Endothelial cell of umbilical vein (primary cell): ENCODE data around the gene ATP6V1G3. TPM values are rescaled to one million over a fixed set of nuclear protein-coding genes. Genes with fewer than 3 reads are reported as not detected.

Experiments
- BruUV-seq: library from RNA; stranded (reverse); fragments of 400-500 nt; replicated peaks from 2 replicates; lab custom pipeline; 2021; lab: Mats Ljungman, UMichigan
- CTCF ChIA-PET: fragments of 300-600, 350-600 bp; sonication (Branson Sonifier 250); formaldehyde crosslinking; loops from one replicate; lab custom pipeline; 2021; ENCODE audit warnings: antibody characterized with exemption, inconsistent platforms; lab: Charles Lee
- POLR2A ChIA-PET: fragments of 300-600, 350-600 bp; sonication (Branson Sonifier 250); formaldehyde crosslinking; loops from one replicate; lab custom pipeline; 2021; ENCODE audit warnings: antibody characterized with exemption, inconsistent platforms; lab: Charles Lee
- DNase-seq: peaks from one replicate; pipeline ENCODE4 v3.0.0-alpha.2; 2011; ENCODE audit warnings: low read depth, low spot score
- FAIRE-seq: peaks from 2 replicates; lab custom pipeline; 2011; peaks lifted over from hg19 to GRCh38; lab: Jason Lieb, UNC
- H2AFZ ChIP-seq: 2 replicates; pipeline ENCODE4 v1.6.0; 2012; ENCODE audit warnings: low read depth, low read length, control low read depth, inconsistent platforms
- H3K27ac ChIP-seq: 2 replicates; pipeline ENCODE4 v1.5.1; 2011; ENCODE audit warnings: low read depth, mild to moderate bottlenecking, control low read depth, low read length, moderate library complexity; ENCODE audit not compliant: insufficient read depth
- H3K27me3 ChIP-seq, 2 experiments: 2 replicates each; pipeline versions ENCODE4 v1.6.0 to v1.6.1; 2011; ENCODE audit warnings: low read length in 2 of 2, mixed read lengths in 1 of 2; ENCODE audit not compliant: control insufficient read depth in 2 of 2, insufficient read depth in 2 of 2
- H3K36me3 ChIP-seq, 2 experiments: 2 replicates in 1 of 2; 3 replicates in 1 of 2; pipeline ENCODE4 v1.5.1; 2011; ENCODE audit warnings: low read length in 2 of 2, mild to moderate bottlenecking in 1 of 2, moderate library complexity in 1 of 2; ENCODE audit not compliant: control insufficient read depth in 2 of 2, insufficient read depth in 2 of 2; ENCODE audit errors: extremely low read depth in 1 of 2
- H3K4me1 ChIP-seq: 3 replicates; pipeline ENCODE4 v1.5.1; 2011; ENCODE audit warnings: mild to moderate bottlenecking, low read length; ENCODE audit not compliant: control insufficient read depth, insufficient read depth; ENCODE audit errors: extremely low read depth
- H3K4me2 ChIP-seq: 2 replicates; pipeline ENCODE4 v1.6.1; 2011; ENCODE audit warnings: low read length, control low read depth, mixed read lengths; ENCODE audit not compliant: insufficient read depth
- H3K4me3 ChIP-seq, 3 experiments: fragments of 200-600 bp in 1 of 3; sonication (generic), shearing (Covaris generic) in 1 of 3; replicated peaks in 1 of 3; 2 replicates each; pipeline ENCODE4 v1.5.1; 2011 to 2016; ENCODE audit warnings: control low read depth in 3 of 3, low read length in 3 of 3, mild to moderate bottlenecking in 2 of 3, inconsistent platforms in 1 of 3, low read depth in 1 of 3, moderate library complexity in 1 of 3; ENCODE audit not compliant: insufficient read depth in 1 of 3
- H3K79me2 ChIP-seq: 2 replicates; pipeline ENCODE4 v1.6.0; 2012; ENCODE audit warnings: low read length, inconsistent platforms; ENCODE audit not compliant: control insufficient read depth, insufficient read depth
- H3K9ac ChIP-seq: replicated peaks from 2 replicates; pipeline ENCODE3; 2011; ENCODE audit warnings: low read length, control low read depth; ENCODE audit not compliant: insufficient read depth; ENCODE audit errors: extremely low read depth
- H3K9me1 ChIP-seq: replicated peaks from 3 replicates; pipeline ENCODE4 v1.6.0; 2011; ENCODE audit warnings: mild to moderate bottlenecking, low read length; ENCODE audit not compliant: control insufficient read depth, insufficient read depth; ENCODE audit errors: extremely low read depth
- H3K9me3 ChIP-seq: replicated peaks from 2 replicates; pipeline ENCODE4 v1.5.1; 2012; ENCODE audit warnings: low read length, inconsistent platforms; ENCODE audit not compliant: control insufficient read depth, insufficient read depth
- H4K20me1 ChIP-seq: replicated peaks from 2 replicates; pipeline ENCODE3; 2011; ENCODE audit warnings: mild to moderate bottlenecking, low read length; ENCODE audit not compliant: control insufficient read depth, insufficient read depth; ENCODE audit errors: extremely low read depth
- EZH2 ChIP-seq: IDR thresholded peaks from 2 replicates; pipeline ENCODE4 v1.6.1; 2012; ENCODE audit warnings: borderline replicate concordance, low read depth, mild to moderate bottlenecking, moderate library complexity, low read length, inconsistent platforms; ENCODE audit not compliant: severe bottlenecking
- FOS ChIP-seq: IDR thresholded peaks from 2 replicates; pipeline ENCODE4 v1.6.1; 2011; ENCODE audit warnings: mild to moderate bottlenecking, low read length, moderate library complexity, borderline replicate concordance; ENCODE audit not compliant: insufficient read depth
- GATA2 ChIP-seq: IDR thresholded peaks from 2 replicates; pipeline ENCODE4 v1.7.0; 2011; ENCODE audit warnings: low read depth, mild to moderate bottlenecking, moderate library complexity, mixed read lengths, low read length; ENCODE audit not compliant: insufficient read length, insufficient read depth
- JUN ChIP-seq: IDR thresholded peaks from 2 replicates; pipeline ENCODE4 v1.6.1; 2011; ENCODE audit warnings: borderline replicate concordance, low read depth; ENCODE audit not compliant: insufficient read length, insufficient read depth
- MYC ChIP-seq: IDR thresholded peaks from one replicate; pipeline ENCODE4 v1.6.1; 2011; ENCODE audit warnings: mild to moderate bottlenecking, low read depth, low read length
- POLR2A ChIP-seq: IDR thresholded peaks from 2 replicates; pipeline ENCODE4 v1.6.1; 2012; ENCODE audit warnings: low read depth, mild to moderate bottlenecking, control low read depth, low read length
- POLR2AphosphoS5 ChIP-seq: IDR thresholded peaks from 2 replicates; pipeline ENCODE4 v1.6.1; 2012; ENCODE audit warnings: low read depth, mild to moderate bottlenecking, control low read depth, low read length, moderate library complexity; ENCODE audit not compliant: insufficient read depth
- dilution Hi-C: fragments of 300-500 bp; cut with MboI; formaldehyde crosslinking; loops from one replicate; pipeline ENCODE4 v1.15.0; 2019; ENCODE audit warnings: low sequenced_read_pairs; ENCODE audit not compliant: extremely low pct_ligation_motif_present
- intact Hi-C: fragments of 100-400 bp; cut with micrococcal nuclease; formaldehyde crosslinking; loops from one replicate; pipeline ENCODE4 v1.10.0; 2022
- polyA plus RNA-seq, 4 experiments: library from polyadenylated mRNA; depleted of rRNA in 3 of 4; stranded (reverse) in 3 of 4; unstranded in 1 of 4; fragments of >200 nt; gene quantifications; 2 replicates each; pipeline versions ENCODE4 v1.2.1 to v1.2.3, GENCODE V29; 2011 to 2012; ENCODE audit warnings: missing spikeins in 1 of 4
- total RNA-seq: library from RNA; stranded (reverse); gene quantifications from 2 replicates; pipeline ENCODE4 v1.2.3, GENCODE V29; 2021
- TF ChIP-seq, protein P1 (sequence below): IDR thresholded peaks from 2 replicates; pipeline ENCODE4 v1.6.1; 2011; ENCODE audit not compliant: insufficient read depth, insufficient read length
- TF ChIP-seq, protein P2 (sequence below), 2 donors: IDR thresholded peaks; 1 replicate in 1 of 2; 2 replicates in 1 of 2; pipeline ENCODE4 v1.5.1; 2011; ENCODE audit warnings: low read length in 2 of 2, mild to moderate bottlenecking in 2 of 2, moderate library complexity in 2 of 2, control low read depth in 1 of 2, inconsistent platforms in 1 of 2, low read depth in 1 of 2; ENCODE audit not compliant: insufficient read depth in 1 of 2; ENCODE audit errors: extremely low read depth in 1 of 2

Gene ATP6V1G3
- total and polyA plus RNA-seq, 2 donors (not counting 3 experiments of a cell fraction or from before 2014, with no cell fraction given), result not detected

DNA sequence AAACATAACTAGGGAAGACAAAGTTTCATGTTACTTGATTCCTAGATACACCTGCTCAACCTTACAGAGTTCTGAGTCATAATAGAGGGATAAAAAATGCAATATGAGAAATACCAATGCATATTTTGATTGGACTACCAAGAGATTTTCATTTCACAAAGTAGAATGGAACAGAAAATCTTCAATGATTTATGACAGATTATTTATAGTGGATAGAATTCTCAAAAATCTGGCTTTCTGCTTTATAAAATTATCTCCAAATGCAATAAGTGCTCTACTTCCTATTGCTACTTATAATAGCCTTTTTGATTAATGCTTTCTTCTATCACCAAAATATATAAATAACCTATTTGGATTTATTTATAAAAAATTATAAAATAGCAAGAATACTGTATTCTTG is 18.9 kb upstream of the ATP6V1G3 start:
- no peaks in the 10 kb centered on the region for H3K36me3 ChIP-seq
- no peak for DNase-seq
- BruUV-seq, result no TSS peak
- no peak for TF ChIP-seq POLR2A
- TF ChIP-seq MYC, result no peak
- TF ChIP-seq EZH2, result no peak
- no peak for TF ChIP-seq FOS
- intact Hi-C loops, result no loop called here
- no peaks in the 10 kb centered on the region for H3K9me1 ChIP-seq
- no peaks in the 10 kb centered on the region for H4K20me1 ChIP-seq
- dilution Hi-C loops, result no loop called here
- no peak overlapping the region for H3K4me2 ChIP-seq
- H3K9me3 ChIP-seq, result no peaks in the 10 kb centered on the region
- H3K27ac ChIP-seq, result no peak overlapping the region
- no peaks in the 10 kb centered on the region for H3K27me3 ChIP-seq
- ChIA-PET CTCF (interaction anchor here (0.7 to 1.2 kb wide), 3 partner anchors 10 to 127 kb away, joined by 3 to 4 read pairs (median 3); no protein-coding TSS in a partner anchor), POLR2A (no interaction called here)
- no peak overlapping the region for H2AFZ ChIP-seq
- no peak for FAIRE-seq
- H3K4me3 ChIP-seq, result no peak overlapping the region
- H3K4me1 ChIP-seq, result peaks cover 17% of the 10 kb centered on the region
- no peaks in the 10 kb centered on the region for H3K79me2 ChIP-seq
- H3K9ac ChIP-seq, result no peak overlapping the region

DNA sequence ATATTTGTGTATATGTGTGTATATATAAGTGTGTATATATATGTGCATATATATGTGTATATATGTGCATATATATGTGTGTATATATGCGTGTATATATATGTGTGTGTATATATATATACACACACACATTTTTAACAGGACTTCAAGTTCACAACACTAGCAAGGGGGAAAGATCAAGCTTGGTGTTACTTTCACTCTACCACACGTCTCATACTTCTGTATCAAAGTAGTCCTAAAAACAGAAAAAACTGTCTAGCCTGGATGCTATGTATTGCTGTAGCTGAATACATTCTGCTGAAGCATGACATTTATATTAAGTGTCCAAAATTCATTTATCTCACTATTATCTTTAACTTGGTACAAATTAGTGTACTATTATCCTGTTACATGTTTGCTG is 17.9 kb upstream of the ATP6V1G3 start:
- H3K4me2 ChIP-seq, result no peak overlapping the region
- peaks cover 17% of the 10 kb centered on the region for H3K4me1 ChIP-seq
- FAIRE-seq (no peak), DNase-seq (no peak)
- no peak overlapping the region for H3K9ac ChIP-seq
- ChIA-PET CTCF (no interaction called here), POLR2A (no interaction called here)
- no TSS peak for BruUV-seq
- no peak overlapping the region for H3K27ac ChIP-seq
- dilution Hi-C loops, result no loop called here
- H2AFZ ChIP-seq, result no peak overlapping the region
- no peaks in the 10 kb centered on the region for H3K36me3 ChIP-seq
- H3K4me3 ChIP-seq, result no peak overlapping the region
- TF ChIP-seq, protein P1, sequence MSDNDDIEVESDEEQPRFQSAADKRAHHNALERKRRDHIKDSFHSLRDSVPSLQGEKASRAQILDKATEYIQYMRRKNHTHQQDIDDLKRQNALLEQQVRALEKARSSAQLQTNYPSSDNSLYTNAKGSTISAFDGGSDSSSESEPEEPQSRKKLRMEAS, result no peak
- TF ChIP-seq, protein P2, sequence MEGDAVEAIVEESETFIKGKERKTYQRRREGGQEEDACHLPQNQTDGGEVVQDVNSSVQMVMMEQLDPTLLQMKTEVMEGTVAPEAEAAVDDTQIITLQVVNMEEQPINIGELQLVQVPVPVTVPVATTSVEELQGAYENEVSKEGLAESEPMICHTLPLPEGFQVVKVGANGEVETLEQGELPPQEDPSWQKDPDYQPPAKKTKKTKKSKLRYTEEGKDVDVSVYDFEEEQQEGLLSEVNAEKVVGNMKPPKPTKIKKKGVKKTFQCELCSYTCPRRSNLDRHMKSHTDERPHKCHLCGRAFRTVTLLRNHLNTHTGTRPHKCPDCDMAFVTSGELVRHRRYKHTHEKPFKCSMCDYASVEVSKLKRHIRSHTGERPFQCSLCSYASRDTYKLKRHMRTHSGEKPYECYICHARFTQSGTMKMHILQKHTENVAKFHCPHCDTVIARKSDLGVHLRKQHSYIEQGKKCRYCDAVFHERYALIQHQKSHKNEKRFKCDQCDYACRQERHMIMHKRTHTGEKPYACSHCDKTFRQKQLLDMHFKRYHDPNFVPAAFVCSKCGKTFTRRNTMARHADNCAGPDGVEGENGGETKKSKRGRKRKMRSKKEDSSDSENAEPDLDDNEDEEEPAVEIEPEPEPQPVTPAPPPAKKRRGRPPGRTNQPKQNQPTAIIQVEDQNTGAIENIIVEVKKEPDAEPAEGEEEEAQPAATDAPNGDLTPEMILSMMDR (IDR thresholded peaks at IDR 0.05; ENCODE audit: extremely low read depth in 1 of 2, insufficient read depth in 1 of 2, low read depth in 1 of 2, low read length in 2 of 2), result no peak
- no peak for TF ChIP-seq FOS
- TF ChIP-seq POLR2AphosphoS5, result no peak
- TF ChIP-seq MYC, result no peak
- TF ChIP-seq GATA2, result no peak
- no peak for TF ChIP-seq EZH2
- TF ChIP-seq POLR2A, result no peak
- TF ChIP-seq JUN, result no peak
- no peaks in the 10 kb centered on the region for H3K27me3 ChIP-seq
- no peaks in the 10 kb centered on the region for H3K79me2 ChIP-seq
- no peaks in the 10 kb centered on the region for H4K20me1 ChIP-seq
- no peaks in the 10 kb centered on the region for H3K9me3 ChIP-seq
- intact Hi-C loops, result no loop called here
- no peaks in the 10 kb centered on the region for H3K9me1 ChIP-seq
